Measurements from ENCODE around the gene POLA1.
"Not testable (repeated sequence)": the region's sequence is repeated elsewhere in the genome, so short reads cannot be mapped to it uniquely, and the experiment has no call there.

Gene POLA1

GRCh38 chrX:24862343-24862742, 168.6 kb downstream of the POLA1 start:
- TF ChIP-seq ZFP3 (tag by site-specific recombination; IDR thresholded peaks at IDR 0.05; ENCODE audit: low read depth) = no peak
- TF ChIP-seq ZNF621 (tag by site-specific recombination; IDR thresholded peaks at IDR 0.05) = no peak
- no peak for TF ChIP-seq ZNF473 (tag by site-specific recombination; IDR thresholded peaks at IDR 0.05)
- TF ChIP-seq ZNF626 (tag by site-specific recombination; IDR thresholded peaks at IDR 0.05) = no peak
- no peak for TF ChIP-seq ZNF610 (tag by site-specific recombination; IDR thresholded peaks at IDR 0.05; ENCODE audit: borderline replicate concordance)
- no peak for TF ChIP-seq ZNF146 (tag by site-specific recombination; IDR thresholded peaks at IDR 0.05)
- TF ChIP-seq ZBTB44 (tag by site-specific recombination; IDR thresholded peaks at IDR 0.05) = no peak
- TF ChIP-seq ZNF561 (tag by site-specific recombination; IDR thresholded peaks at IDR 0.05; ENCODE audit: borderline replicate concordance) = no peak
- no peak for TF ChIP-seq ZNF623 (tag by site-specific recombination; IDR thresholded peaks at IDR 0.05)
- TF ChIP-seq ZNF747 (tag by site-specific recombination; IDR thresholded peaks at IDR 0.05) = no peak
- TF ChIP-seq ZNF112 (tag by site-specific recombination; IDR thresholded peaks at IDR 0.05) = no peak
- no peak for TF ChIP-seq INSM2 (tag by site-specific recombination; IDR thresholded peaks at IDR 0.05)
- TF ChIP-seq ZNF521 (tag by site-specific recombination; IDR thresholded peaks at IDR 0.05) = no peak
- no peak for TF ChIP-seq ZNF274 (IDR thresholded peaks at IDR 0.05; ENCODE audit: low read length)
- no peak for TF ChIP-seq ZNF274 (tag by site-specific recombination; IDR thresholded peaks at IDR 0.05; ENCODE audit: borderline replicate concordance)
- no peak for TF ChIP-seq ZNF629 (tag by site-specific recombination; IDR thresholded peaks at IDR 0.05)
- H3K27ac ChIP-seq (ENCODE audit: extremely low read depth, low read depth, low read length) = no peak overlapping the region

GRCh38 chrX:24863779-24864178, 170.1 kb downstream of the POLA1 start:
- H3K4me1 ChIP-seq (ENCODE audit: control insufficient read depth, insufficient read depth, low read length); H3K4me3 ChIP-seq (ENCODE audit: low read depth, low read length); H3K27ac ChIP-seq (ENCODE audit: extremely low read depth, low read depth, low read length); POLR2A ChIA-PET; H3K36me3 ChIP-seq (ENCODE audit: control insufficient read depth in 2 of 2, insufficient read depth in 1 of 2, low read length in 2 of 2); H3K9me3 ChIP-seq (ENCODE audit: control insufficient read depth, insufficient read depth, low read depth, low read length): not testable (repeated sequence)
- CTCF ChIA-PET = interaction anchor here (1.2 kb wide), 1 partner anchor 25 kb away, joined by 6 read pairs; no protein-coding TSS in a partner anchor
- TF ChIP-seq GLI2 (tag by site-specific recombination; IDR thresholded peaks at IDR 0.05; ENCODE audit: borderline replicate concordance, low read depth) (peak; percentile 11; the same call in 1 of the 2 replicates), ZNF623 (tag by site-specific recombination; IDR thresholded peaks at IDR 0.05) (peak; percentile 66), ZNF202 (tag by site-specific recombination; IDR thresholded peaks at IDR 0.05; ENCODE audit: borderline replicate concordance) (peak; percentile 69; the same call in 1 of the 2 replicates), ZXDB (tag by site-specific recombination; IDR thresholded peaks at IDR 0.05) (peak; percentile 45; the same call in 1 of the 2 replicates), ZBTB11 (tag by site-specific recombination; conservative IDR thresholded peaks at IDR 0.05; ENCODE audit: low read depth) (peak; percentile 61), ZNF654 (tag by site-specific recombination; IDR thresholded peaks at IDR 0.05; ENCODE audit: low read depth) (peak; percentile 34), ZNF140 (tag by site-specific recombination; IDR thresholded peaks at IDR 0.05) (peak; percentile 78), ZNF664 (tag by site-specific recombination; IDR thresholded peaks at IDR 0.05) (0 out of 2 replicates have a peak, but pooled peaks have one; percentile 15), ZBTB8A (tag by site-specific recombination; IDR thresholded peaks at IDR 0.05) (peak; percentile 55), ZNF266 (tag by site-specific recombination; IDR thresholded peaks at IDR 0.05; ENCODE audit: low read depth) (peak; percentile 67; the same call in 1 of the 2 replicates), ZNF394 (tag by site-specific recombination; IDR thresholded peaks at IDR 0.05; ENCODE audit: borderline replicate concordance) (peak; percentile 87)

More at GRCh38 chrX:24862343-24862742, 168.6 kb downstream of the POLA1 start:
- Histone ChIP-seq H3K9me3 (ENCODE audit: control insufficient read depth, insufficient read depth, low read depth, low read length) (no peaks in the 10 kb centered on the region), H3K4me3 (ENCODE audit: low read depth, low read length) (no peak overlapping the region), H3K36me3 (ENCODE audit: control insufficient read depth in 2 of 2, insufficient read depth in 1 of 2, low read length in 2 of 2) (peaks cover 3 to 4% of the 10 kb centered on the region in 2 experiments; a peak in 2 of 3 replicates), H3K4me1 (ENCODE audit: control insufficient read depth, insufficient read depth, low read length) (no peaks in the 10 kb centered on the region)
- ChIA-PET POLR2A (no interaction called here), CTCF (interaction anchor here (1.2 kb wide), 1 partner anchor 23 kb away, joined by 6 read pairs; no protein-coding TSS in a partner anchor)
